GM19372 (cell line): Measurements from ENCODE around the gene GSTK1.
"Not testable (repeated sequence)": the region's sequence is repeated elsewhere in the genome, so short reads cannot be mapped to it uniquely, and the experiment has no call there.

Experiments
- ATAC-seq: cut with Tn5 transposase; IDR thresholded peaks from one replicate; pipeline ENCODE4 v1.9.1; 2021; ENCODE audit warnings: mild to moderate bottlenecking, low read depth, moderate library complexity; ENCODE audit not compliant: unreplicated experiment

The GSTK1 gene

DNA sequence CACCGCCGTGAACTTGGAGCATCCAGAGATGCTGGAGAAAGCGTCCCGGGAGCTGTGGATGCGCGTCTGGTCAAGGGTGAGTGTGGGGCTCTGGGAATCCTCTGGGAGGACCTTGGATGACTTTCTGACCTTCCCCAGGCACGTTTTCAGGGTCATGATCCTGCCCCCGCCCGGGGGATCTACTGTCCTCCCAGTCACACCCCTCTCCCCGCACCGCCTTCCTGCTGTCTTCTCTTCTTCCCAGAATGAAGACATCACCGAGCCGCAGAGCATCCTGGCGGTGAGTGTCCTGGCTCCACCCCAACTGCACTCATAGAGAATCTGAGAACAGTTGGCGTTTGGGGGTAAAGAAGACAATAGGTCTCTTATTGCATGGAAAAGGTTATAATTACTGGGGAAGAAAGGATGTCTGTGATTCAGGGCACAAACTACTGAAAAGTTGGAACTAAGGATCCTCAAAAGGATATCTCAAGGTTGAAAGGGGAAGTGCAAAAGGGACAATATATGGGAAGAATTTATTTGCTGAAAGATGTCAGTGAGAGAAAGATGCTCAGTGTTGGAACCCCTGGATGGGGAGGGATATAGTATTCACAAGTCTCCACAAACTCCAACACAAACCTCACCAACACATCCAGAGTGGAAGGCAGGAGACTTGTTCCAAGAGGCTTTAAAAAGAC, 1.9 kb downstream of the GSTK1 start:
- no peak for ATAC-seq

DNA sequence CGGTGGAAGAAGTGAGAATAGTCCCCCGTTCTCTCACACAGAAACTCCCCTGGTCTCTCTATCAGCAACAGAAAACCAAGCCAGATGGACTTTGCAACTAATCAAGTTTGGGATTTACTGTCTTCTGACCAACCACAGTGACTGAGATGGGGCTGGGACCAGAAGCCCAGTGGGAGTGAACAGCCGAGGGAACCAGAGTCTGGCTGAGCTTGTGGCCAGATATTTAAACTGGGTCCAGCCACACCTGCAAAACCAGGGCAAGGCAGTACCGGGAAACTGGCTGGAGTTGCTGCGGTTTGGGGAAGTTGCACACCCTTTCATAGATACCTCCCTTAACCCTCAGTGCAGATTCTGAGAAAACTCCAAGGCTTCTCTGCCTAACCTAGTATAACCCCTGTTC, 6.0 kb downstream of the GSTK1 start:
- ATAC-seq, result no peak

DNA sequence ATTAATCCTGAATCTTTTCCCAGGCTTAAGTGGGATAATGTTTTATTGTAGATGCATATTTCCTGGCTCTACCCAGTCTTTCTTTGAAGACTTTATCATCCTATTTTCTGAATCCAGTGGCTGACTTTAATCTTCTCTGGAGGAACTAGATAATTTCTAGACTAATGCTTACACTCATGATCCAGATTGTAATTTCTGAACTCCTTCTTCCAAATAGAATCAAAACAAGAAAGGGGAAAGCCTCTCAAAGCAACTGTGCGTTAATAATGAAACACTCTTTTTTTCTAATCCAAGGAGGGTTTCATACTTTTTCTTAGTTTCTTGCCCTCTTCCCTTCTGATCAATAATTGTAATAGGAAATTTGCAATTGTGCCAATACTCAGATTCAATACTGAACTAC, 8.0 kb downstream of the GSTK1 start:
- ATAC-seq, result no peak

DNA sequence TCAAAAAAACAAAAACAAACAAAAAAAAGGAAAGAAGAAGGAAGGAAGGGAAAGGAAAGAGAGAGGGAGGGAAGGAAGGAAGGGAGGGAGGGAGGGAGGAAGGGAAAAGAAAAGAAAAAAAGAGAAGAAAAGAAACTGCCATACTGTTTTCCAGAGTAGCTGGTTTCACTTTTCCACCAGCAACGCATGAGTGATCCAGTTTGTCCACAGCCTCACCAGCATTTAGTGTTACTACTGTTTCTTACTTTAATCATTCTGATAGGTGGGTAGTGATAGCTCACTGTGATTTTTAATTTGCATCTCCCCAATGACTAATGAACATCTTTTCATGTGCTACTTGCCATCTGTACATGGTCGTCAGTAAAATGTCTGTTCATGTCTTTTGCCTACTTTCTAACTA, 9.6 kb downstream of the GSTK1 start:
- ATAC-seq, result no peak

DNA sequence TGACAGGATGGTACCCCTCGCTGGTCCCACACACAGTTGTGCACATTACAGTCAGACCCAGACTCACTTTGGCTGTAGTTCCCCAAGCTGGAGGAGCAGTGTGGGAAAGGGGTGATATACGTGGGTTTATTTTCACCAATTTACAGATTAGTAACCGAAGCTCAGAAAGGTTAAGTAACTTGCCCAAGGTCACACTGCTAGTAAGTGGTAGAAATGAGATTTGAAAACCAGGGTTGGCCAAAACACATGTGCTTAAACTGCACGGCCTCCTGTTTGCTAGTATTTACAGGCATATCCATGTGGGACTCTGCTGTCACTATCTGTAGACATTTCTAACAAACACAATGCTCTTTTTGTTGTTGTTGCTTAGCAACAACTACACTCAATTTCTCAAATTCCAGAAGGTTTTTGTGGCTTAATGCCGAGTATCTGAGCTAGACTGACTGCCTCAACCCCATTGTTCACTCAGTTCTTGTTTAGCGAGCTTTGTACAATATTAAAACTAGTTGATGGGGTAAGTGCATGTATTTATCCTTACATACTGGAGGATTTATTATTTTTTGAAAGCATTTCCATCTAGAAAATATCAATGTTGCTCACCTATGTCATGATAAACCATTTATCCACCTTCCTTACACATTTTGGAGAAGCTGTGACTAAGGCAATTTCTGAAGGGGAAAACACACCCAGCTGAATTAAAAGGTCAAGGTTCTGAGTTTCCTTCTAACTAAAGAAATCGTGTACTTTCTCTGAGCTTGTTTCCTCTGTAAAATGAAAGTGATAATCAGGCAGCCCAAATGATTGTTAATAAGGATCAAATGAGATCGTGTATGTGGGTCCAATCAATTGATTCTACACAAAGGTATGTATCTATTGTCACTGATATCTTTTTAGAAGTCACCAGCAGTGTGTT, 16.2 kb downstream of the GSTK1 start:
- ATAC-seq, result peak; percentile 53

DNA sequence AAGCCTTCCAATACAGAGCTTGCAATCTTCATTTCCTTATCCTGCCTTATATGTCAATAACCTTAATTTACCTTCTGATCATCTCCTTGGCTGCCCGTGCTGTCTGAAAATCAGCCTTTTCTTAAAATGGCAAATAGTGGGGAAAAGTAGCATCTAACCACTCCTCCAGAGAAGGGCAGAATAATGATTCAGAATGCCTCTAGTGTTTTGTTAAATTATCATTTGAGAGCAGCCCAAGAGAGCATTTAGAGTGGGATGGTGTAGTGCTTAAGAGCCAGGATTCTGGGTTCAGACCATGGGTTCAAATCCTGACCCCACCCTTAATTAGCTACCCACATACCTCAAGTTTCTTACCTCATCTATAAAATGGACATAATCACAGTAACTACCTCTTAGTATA, 16.9 kb downstream of the GSTK1 start:
- ATAC-seq, result no peak

DNA sequence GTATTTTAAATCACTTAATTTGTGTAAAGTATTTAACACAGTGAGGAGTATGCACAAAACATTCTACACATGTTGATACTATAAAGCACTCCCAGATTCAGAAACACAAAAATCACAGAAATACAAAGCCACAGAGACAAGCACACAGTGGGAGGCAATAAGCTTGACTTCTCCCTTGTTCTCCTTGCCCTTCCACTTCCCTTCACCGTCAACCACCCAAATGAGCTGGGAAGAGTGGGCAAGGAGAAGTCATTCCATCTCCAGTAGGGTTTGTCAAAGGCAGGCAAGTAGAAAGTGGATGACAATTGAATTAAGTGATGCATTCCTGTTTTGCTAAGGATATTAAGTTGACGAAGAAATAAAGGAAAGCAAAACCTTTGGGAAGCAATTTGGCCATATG, 17.3 kb downstream of the GSTK1 start:
- no peak for ATAC-seq

DNA sequence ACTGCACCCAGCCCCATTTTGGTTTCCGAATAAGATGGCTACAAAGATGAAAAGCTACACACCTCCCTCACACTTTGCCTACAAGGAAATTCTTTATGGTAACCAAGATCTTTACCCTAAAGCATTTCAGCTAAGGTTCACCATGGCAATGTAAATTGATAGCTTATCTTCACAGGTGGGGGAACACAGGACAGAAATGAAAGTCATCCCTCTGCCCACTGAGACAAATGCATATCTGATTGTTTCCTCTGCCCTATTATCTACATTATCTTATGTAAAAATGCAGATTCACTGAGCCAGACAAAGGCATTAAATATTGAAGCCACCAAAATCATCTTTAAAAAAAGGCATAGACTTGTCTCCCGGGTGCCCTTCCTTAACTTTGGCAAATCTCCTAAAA, 18.3 kb downstream of the GSTK1 start:
- ATAC-seq, result no peak

DNA sequence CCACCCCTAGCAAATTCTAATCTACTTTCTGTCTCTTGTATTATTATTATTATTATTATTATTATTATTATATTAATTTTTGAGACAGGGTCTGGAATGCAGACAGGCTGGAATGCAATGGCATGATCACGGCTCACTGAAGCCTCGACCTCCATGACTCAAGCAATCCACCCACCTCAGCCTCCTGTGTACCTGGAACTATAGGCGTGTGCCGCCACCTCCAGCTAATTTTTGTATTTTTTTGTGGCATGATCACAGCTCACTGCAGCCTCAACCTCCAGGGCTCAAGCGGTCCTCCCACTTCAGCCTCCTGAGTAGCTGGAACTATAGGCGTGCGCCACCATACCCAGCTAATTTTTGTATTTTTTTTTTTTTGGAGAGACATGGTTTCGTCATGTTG, 18.9 kb downstream of the GSTK1 start:
- ATAC-seq, result no peak

DNA sequence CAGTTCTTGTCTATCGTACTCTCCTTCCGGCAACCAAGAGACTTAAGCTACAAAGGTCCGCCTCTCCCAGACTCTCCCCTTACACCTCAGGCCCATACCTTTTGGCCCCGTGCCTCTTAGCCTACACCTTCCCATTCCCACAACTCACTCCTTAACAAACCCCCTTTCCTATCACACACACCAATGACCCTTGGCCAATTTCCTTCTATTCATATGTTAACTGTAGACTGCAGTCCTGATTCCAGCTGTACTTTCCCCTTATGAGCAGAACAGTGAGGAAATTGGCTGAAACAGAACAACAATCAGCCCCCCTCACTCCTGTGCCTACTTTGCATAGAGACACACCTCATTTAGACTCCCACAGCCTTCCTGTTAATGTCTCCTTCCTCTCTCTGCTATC, 20.1 kb downstream of the GSTK1 start:
- no peak for ATAC-seq

DNA sequence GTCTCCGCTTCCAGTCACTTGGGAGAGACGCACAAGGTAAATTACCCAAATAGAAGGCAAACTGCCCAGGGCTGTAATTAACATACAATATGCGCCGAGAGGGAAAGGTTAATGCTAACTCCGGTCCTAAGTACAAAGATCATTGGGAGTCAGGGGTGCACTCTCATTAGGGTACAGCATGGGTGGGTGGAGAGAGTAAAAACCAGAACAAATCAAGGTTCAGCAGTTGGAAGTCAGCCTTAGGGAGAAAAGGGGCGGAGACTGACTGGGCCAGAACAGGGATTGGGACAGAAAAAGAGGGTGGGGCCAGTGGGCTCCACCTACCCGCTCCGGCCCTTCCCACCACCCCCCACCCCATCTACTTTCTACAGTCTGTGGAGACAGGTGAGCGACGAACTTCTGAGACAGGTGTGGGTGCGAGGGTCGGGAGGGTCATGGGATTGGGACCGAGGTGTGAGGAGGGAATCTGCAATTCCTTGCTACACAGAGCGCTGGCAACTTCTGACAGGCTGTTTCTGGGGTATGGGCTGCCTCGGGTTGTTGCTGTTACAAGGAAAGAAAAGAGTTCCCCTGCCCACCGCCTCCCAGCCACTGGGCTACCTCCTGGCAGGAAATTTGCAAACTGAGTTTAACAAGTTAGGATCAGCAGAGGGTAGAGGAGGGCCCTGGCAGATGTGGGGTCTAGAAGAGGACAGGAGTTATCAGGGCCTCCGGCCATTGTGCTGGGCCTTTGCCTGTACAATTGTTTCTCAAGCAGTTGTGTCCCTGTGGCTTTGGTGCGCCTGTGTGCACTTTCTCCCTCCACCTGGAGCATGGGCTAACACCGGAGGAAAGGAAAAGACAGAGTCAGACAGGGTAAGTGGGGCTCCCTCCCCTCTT, 21.6 kb downstream of the GSTK1 start, which contains the start of gene TMEM139:
TMEM139 (plus strand) TSS at position 368 of the 879 bp plus-strand sequence. CDS start 1,000 bp downstream, outside the sequence.
- ATAC-seq, result no peak

DNA sequence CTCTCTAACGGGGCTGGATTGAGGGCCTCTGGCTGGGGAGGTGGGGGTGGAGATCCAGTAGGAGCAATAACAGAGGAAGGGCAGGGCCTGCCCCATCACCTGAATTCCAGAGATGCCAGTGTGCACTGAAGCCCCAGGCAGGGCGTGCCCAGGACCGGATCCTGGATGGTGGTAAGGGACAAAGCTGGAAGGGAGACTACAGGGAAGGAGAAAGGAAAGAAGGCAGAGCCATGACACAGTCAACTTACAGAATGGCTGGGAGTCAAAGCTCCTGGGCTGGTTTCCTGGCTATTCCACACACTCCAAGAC, 22.2 kb downstream of the GSTK1 start:
- no peak for ATAC-seq

DNA sequence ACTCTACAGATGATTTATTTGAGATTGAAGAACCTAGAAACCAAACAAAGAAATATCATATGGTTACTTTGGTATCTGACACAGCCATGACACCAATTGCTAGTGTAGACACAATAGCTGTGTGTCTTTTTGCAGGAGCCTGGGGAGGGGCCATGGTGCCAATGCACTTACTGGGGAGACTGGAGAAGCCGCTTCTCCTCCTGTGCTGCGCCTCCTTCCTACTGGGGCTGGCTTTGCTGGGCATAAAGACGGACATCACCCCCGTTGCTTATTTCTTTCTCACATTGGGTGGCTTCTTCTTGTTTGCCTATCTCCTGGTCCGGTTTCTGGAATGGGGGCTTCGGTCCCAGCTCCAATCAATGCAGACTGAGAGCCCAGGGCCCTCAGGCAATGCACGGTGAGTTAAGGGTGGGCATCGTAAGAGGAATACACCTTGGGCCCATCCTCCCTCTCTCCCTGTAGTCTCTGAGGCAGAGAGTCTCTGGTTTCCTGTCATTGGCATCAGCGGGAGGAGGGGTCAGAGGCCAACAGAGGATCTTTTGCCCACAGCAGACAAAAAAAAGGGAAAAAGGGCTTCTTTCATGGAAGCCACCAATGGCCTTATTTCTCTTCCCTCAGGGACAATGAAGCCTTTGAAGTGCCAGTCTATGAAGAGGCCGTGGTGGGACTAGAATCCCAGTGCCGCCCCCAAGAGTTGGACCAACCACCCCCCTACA, 22.7 kb downstream of the GSTK1 start:
- no peak for ATAC-seq

DNA sequence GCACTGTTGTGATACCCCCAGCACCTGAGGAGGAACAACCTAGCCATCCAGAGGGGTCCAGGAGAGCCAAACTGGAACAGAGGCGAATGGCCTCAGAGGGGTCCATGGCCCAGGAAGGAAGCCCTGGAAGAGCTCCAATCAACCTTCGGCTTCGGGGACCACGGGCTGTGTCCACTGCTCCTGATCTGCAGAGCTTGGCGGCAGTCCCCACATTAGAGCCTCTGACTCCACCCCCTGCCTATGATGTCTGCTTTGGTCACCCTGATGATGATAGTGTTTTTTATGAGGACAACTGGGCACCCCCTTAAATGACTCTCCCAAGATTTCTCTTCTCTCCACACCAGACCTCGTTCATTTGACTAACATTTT, 23.3 kb downstream of the GSTK1 start:
- ATAC-seq, result no peak

DNA sequence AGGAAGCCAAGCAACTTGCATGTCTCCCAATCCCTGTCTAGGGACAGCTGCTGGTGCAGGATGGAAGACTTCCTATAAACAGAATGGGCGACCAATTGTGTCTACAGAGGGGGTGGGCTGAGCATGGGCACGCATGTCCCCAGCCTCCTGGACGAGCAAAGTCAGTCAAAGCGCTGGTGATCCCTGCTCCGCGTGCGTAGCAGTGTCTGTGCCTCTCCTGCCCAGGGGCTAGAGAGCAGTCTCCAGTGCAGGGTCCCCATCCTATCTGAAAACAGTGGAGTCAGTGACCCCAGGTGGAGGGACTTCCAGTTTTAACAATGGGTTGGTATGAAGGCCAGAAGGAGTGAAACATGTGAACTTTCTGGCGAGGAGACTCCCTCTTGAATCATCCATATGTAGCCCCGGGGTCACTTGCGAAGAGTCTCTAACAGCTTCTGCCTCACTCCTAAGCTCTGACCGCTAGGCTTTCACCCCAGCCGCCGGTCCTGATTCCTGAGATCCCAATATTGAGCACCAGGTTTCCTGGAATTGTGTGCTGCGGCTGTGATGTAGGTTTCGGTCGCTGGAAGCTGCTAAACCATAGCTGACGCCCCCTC, 24.2 kb downstream of the GSTK1 start:
- ATAC-seq, result no peak

DNA sequence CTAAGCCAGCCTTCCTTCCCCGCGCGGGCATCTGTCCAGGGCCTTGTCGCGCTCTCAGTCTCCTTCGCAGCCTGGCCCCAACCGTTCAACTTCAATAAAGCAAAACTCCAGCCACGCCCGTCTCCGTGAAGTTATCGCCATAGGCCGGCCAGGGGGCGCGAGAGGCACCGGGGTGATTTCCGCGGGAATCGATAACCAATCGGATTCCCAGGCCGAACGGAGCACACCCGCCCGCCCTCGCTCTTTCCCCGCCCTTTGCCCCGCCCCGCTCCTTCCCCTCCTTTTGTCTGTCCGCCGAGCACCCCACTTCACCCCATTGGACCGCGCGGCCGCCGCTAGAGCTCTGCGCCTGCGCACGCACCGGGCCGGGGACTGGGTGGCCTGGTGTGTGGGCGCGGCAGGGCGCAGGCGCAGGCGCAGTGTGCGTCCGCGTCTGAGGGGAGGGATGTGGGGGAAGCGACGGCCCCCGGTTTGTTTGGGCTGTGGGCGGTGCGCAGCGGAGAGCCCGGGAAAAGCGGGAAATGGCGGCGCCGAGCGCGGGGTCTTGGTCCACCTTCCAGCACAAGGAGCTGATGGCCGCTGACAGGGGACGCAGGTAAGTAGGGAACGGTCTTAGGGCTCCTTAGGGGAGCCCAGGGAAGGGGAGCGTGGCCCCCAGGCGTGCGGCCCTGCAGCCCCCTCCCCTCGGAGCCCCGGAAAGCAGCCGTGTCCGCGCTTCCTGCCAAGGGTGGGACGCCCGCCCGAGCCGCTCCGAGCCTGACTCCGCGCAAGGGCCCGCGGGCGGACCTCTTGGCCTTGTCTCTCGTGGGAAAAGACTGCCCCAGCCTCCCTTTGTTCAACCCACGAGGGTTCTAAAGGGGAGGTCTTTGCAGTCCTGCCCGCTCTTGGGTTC, 24.9 kb downstream of the GSTK1 start, which contains the start of gene CASP2:
CASP2 (plus strand) TSS at position 417 of the 892 bp plus-strand sequence; CDS start at position 522, 105 bp downstream.
- peak; percentile 90 for ATAC-seq

DNA sequence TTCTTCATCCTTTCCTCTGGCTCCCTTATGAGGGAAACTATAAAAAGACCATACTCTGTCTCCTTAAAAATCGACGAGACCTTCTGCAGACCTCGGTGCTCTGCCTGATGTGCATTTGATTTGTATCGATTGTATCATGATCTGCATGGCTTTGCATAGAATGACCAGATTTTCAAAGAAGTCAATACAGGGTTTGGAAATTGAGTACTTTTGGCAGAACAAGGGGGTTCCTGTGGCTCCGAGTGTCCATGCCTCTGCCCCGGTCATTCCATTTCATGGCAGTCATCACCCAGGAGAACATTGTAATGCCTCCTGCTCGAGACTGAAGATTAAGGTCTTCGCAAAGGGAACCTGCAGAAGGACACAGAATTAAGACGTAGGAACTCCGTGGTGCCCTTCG, 25.6 kb downstream of the GSTK1 start:
- ATAC-seq, result no peak

DNA sequence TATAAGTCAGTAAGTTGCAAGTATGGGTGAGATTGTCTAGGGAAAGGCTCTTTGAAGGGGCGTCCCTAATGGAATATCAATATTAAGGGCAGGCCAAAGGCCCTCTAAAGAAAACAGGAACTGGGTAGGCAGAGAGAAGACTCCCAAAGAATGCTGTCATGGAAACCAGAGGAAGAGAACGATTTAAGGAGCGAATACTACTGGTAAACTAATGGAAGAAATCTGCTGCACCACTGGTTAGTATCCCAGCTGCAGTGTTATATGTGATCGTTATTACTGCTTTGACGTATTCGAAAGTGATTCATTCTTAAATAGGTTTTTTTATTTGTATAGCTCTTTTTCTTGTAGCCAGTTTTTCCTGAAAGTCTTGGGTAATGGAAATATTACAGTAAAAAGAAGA, 26.2 kb downstream of the GSTK1 start:
- ATAC-seq, result no peak

DNA sequence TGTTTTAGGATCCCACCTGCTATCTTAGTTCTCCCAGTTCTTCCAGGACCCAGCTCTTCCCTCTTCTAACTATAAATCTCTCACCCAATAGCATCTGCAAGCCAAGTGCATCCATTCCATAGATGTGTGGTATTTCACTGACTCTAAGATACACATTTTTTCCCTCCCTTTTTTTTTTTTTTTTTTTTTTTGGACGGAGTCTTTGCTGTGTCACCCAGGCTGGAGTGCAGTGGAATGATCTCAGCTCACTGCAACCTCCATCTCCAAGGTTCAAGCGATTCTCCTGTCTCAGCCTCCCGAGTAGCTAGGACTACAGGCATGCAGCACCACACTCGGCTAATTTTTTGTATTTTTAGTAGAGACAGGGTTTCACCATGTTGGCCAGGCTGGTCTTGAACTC, 26.6 kb downstream of the GSTK1 start:
- ATAC-seq, result not testable (repeated sequence)
